HFFc6 (cell line): ENCODE results near the gene SCUBE1. TPM values are rescaled to one million over a fixed set of nuclear protein-coding genes. Genes with fewer than 3 reads are reported as not detected.

Source experiments
- DNase-seq: peaks from one replicate; pipeline ENCODE4 v3.0.0-alpha.2; 2018
- H3K27ac Mint-ChIP-seq: 2 replicates; pipeline ENCODE4 v1.8.0; 2020; ENCODE audit warnings: mild to moderate bottlenecking, mixed read lengths
- H3K27me3 Mint-ChIP-seq: 2 replicates; pipeline ENCODE4 v1.8.0; 2021; ENCODE audit warnings: mild to moderate bottlenecking, moderate library complexity, mixed read lengths; ENCODE audit not compliant: insufficient read depth
- H3K36me3 Mint-ChIP-seq: 2 replicates; pipeline ENCODE4 v1.8.0; 2021; ENCODE audit warnings: low read depth, mixed read lengths
- H3K4me1 Mint-ChIP-seq: 2 replicates; pipeline ENCODE4 v1.8.0; 2020; ENCODE audit warnings: low read depth, mixed read lengths
- H3K4me3 Mint-ChIP-seq: 2 replicates; pipeline ENCODE4 v1.8.0; 2020; ENCODE audit warnings: mild to moderate bottlenecking, moderate library complexity, mixed read lengths
- H3K9me3 Mint-ChIP-seq: 2 replicates; pipeline ENCODE4 v1.8.0; 2020; ENCODE audit warnings: mild to moderate bottlenecking, mixed read lengths
- total RNA-seq, 6 experiments: library from RNA; stranded (reverse); fragmentation: NEBNext Ultra II Directional; extraction: Animal tissue kit (Norgen Biotek cat#: 25700); gene quantifications; 2 replicates in 1 of 6; 3 replicates in 5 of 6; pipeline ENCODE4 v1.2.3, GENCODE V29; 2021
- TF ChIP-seq, protein P1 (sequence below): fragments of 200-600 bp; sonication (generic); IDR thresholded peaks from 2 replicates; pipeline ENCODE4 v1.5.0; 2021; ENCODE audit warnings: antibody characterized with exemption, mild to moderate bottlenecking

Gene SCUBE1
- total RNA-seq, 6 experiments from 2014 or later: not detected

DNA sequence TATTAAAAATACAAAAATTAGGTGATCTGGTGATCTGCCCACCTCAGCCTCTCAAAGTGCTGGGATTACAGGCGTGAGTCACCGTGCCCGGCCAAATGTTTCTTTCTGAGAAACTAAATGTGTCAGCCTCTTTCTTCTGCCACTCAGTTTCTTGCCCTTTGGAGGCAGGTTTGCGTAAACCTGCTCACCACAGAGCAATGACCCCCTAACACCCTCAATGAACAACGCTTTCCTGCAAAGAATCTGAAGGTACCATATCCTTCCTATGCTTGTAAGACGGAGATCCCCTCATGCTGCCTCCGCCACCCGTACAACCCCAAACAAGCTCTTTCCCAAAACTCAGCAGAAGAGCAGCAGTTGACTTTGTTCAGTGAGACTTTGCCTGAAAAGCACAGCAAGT lies 117.6 kb downstream of the SCUBE1 start:
- Mint-ChIP-seq H3K4me3 (no peak overlapping the region), H3K9me3 (no peaks in the 10 kb centered on the region), H3K36me3 (no peaks in the 10 kb centered on the region), H3K27ac (no peak overlapping the region), H3K4me1 (peaks cover 8% of the 10 kb centered on the region), H3K27me3 (peaks cover 34% of the 10 kb centered on the region)
- no peak for DNase-seq
- TF ChIP-seq, protein P1, sequence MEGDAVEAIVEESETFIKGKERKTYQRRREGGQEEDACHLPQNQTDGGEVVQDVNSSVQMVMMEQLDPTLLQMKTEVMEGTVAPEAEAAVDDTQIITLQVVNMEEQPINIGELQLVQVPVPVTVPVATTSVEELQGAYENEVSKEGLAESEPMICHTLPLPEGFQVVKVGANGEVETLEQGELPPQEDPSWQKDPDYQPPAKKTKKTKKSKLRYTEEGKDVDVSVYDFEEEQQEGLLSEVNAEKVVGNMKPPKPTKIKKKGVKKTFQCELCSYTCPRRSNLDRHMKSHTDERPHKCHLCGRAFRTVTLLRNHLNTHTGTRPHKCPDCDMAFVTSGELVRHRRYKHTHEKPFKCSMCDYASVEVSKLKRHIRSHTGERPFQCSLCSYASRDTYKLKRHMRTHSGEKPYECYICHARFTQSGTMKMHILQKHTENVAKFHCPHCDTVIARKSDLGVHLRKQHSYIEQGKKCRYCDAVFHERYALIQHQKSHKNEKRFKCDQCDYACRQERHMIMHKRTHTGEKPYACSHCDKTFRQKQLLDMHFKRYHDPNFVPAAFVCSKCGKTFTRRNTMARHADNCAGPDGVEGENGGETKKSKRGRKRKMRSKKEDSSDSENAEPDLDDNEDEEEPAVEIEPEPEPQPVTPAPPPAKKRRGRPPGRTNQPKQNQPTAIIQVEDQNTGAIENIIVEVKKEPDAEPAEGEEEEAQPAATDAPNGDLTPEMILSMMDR: no peak

DNA sequence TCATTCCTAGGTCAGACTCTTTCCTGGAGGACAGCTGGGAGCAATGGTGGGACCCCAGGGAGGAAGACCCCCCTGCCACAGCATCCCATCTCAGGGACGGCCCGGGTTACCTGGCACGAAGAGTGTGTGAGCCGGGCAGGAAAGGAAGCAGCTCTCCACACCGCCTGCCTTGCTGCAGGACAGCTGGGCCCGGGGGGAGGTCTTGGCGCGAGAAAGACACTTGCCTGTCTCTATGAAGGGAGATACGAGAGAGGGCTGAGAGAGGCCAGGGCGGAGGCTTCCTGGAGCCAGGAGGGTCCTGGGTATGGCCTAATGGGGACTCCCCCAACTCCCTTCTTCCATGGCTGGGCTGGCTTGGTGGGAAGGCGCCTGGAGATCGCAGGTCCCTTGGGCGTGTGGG lies 120.2 kb downstream of the SCUBE1 start:
- DNase-seq: no peak
- TF ChIP-seq, protein P1: no peak
- Mint-ChIP-seq H3K36me3 (no peaks in the 10 kb centered on the region), H3K27ac (no peak overlapping the region), H3K27me3 (peaks cover 43% of the 10 kb centered on the region), H3K4me1 (peaks cover 8% of the 10 kb centered on the region), H3K9me3 (no peaks in the 10 kb centered on the region), H3K4me3 (no peak overlapping the region)

DNA sequence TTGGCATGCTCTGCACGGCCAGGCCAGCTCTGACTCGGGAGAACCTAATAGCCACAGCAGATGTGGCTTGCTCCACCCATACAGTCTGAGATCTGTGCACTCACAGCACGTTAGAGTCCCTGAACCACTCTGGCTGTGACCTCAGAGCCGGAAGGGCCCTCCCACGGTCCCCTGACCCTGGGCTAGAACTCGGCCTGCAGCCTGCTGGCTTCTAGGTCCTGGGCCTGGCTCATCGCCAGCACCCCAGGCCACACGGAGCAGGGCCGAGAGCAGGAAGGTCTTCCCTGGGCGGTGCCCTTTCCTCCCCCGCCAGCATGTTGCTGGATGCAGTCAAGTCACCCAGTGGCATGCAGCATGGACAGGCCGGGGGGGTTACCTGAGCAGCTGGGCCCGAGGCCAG lies 120.9 kb downstream of the SCUBE1 start:
- Mint-ChIP-seq H3K36me3 (no peaks in the 10 kb centered on the region), H3K27me3 (peaks cover 41% of the 10 kb centered on the region), H3K4me1 (peaks cover 8% of the 10 kb centered on the region), H3K9me3 (no peaks in the 10 kb centered on the region), H3K4me3 (no peak overlapping the region), H3K27ac (no peak overlapping the region)
- no peak for DNase-seq
- TF ChIP-seq, protein P1: no peak

DNA sequence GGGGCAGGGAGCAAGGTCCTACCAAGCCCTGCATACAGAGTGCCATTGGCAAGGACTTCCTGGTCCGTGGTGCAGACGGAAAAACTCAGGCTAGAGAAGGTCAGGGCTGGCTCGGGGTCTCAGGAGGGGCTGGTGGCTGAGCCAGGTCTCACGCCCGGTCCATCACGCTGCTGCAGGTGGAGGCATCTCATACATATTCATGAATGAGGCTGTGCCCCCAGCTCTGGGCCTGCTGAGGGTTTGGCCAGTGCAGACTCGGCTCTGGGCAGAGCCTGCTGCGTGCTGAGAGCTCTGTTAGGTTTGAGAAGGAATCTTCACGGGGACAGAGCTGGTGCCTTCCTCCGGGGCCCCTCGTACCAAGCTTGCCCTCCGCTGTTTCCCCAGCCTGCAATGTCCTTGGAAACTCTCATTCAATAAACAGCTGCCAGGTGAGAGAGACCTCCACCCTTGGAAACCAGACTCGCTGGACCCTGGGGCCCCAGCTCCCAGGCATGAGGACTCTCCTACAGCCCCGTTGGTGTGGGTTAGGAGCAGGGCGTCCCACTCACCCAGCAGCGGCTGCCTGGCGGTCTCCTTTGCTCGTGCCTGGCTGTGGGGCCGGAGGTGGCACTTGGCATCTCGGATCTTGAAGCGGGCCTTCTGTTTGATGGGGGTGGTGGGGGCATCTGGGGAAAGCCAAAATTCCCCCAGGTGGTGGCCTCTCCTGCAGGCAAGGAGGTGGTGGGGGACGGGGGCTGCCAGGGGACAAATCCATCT lies 122.4 kb downstream of the SCUBE1 start:
- Mint-ChIP-seq H3K4me3 (no peak overlapping the region), H3K9me3 (no peaks in the 10 kb centered on the region), H3K27ac (no peak overlapping the region), H3K27me3 (peaks cover 37% of the 10 kb centered on the region), H3K36me3 (no peaks in the 10 kb centered on the region), H3K4me1 (peaks cover 3% of the 10 kb centered on the region)
- no peak for DNase-seq
- TF ChIP-seq, protein P1: no peak

DNA sequence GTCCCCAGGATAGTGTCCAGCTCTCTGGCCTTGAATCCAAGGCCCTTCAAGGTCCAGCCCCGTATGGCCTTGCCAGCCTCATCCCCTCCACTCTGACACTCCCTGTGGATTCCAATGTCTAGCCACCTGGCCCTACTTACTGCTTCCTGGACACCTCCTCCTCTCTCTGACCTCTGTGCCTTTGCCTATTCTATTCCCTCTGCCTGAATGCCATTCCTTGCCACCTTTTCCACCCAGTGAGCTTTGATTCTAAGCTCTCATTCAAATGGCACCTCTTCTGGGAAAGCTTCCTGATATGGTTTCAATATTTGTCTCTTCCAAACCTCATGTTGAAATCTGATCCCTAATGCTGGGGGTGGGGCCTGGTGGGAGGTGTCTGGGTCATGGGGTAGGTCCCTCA lies 124.4 kb downstream of the SCUBE1 start:
- Mint-ChIP-seq H3K27me3 (peaks cover 44% of the 10 kb centered on the region), H3K4me1 (no peaks in the 10 kb centered on the region), H3K4me3 (no peak overlapping the region), H3K36me3 (no peaks in the 10 kb centered on the region), H3K27ac (no peak overlapping the region), H3K9me3 (no peaks in the 10 kb centered on the region)
- no peak for DNase-seq
- TF ChIP-seq, protein P1: no peak
